Peyer's patch (tissue), 4 donors: ENCODE results near the gene TMED1.

ENCODE experiments used
- POLR2A ChIP-seq, 2 donors: fragments of 450-650 bp; IDR thresholded peaks; one replicate each; pipeline ENCODE4 v1.5.1; 2017; ENCODE audit warnings: antibody characterized with exemption in 2 of 2, mild to moderate bottlenecking in 2 of 2, moderate library complexity in 2 of 2
- TF ChIP-seq, protein P1 (sequence below), 6 experiments: fragments of 450-650 bp in 4 of 6; fragments of 200-600 bp in 2 of 6; sonication (generic) in 1 of 6; IDR thresholded peaks; one replicate each; pipeline ENCODE4 v1.5.1; 2017 to 2019; ENCODE audit warnings: antibody characterized with exemption in 6 of 6, mild to moderate bottlenecking in 3 of 6, moderate library complexity in 1 of 6

- no peak for TF ChIP-seq POLR2A (IDR thresholded peaks at IDR 0.05)
- TF ChIP-seq, protein P1, sequence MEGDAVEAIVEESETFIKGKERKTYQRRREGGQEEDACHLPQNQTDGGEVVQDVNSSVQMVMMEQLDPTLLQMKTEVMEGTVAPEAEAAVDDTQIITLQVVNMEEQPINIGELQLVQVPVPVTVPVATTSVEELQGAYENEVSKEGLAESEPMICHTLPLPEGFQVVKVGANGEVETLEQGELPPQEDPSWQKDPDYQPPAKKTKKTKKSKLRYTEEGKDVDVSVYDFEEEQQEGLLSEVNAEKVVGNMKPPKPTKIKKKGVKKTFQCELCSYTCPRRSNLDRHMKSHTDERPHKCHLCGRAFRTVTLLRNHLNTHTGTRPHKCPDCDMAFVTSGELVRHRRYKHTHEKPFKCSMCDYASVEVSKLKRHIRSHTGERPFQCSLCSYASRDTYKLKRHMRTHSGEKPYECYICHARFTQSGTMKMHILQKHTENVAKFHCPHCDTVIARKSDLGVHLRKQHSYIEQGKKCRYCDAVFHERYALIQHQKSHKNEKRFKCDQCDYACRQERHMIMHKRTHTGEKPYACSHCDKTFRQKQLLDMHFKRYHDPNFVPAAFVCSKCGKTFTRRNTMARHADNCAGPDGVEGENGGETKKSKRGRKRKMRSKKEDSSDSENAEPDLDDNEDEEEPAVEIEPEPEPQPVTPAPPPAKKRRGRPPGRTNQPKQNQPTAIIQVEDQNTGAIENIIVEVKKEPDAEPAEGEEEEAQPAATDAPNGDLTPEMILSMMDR (IDR thresholded peaks at IDR 0.05), result no peak
Observed at GRCh38 chr19:10839114-10840050, 3.4 kb upstream of the TMED1 start.
